Stomach (tissue), 9 donors: ENCODE results near the gene NPAS3. TPM values are rescaled to one million over a fixed set of nuclear protein-coding genes. Genes with fewer than 3 reads are reported as not detected.

Experiments
- DNase-seq, 2 donors: peaks; one replicate each; pipeline versions ENCODE4 v3.0.0 to v3.0.0-alpha.2; 2013 to 2019
- H3K27ac ChIP-seq, 5 donors: fragments of 200-600 bp in 4 of 5; sonication (generic) in 4 of 5; one replicate each; pipeline ENCODE4 v1.5.1; 2013 to 2019; ENCODE audit warnings: mild to moderate bottlenecking in 1 of 5, moderate library complexity in 1 of 5
- H3K27me3 ChIP-seq, 3 donors: fragments of 200-600 bp; sonication (generic); one replicate each; pipeline ENCODE4 v1.5.1; 2017 to 2019; ENCODE audit warnings: mixed run types in 1 of 3
- H3K36me3 ChIP-seq, 4 donors: fragments of 200-600 bp; sonication (generic); 1 replicate in 3 of 4; 2 replicates in 1 of 4; pipeline ENCODE4 v1.5.1; 2016 to 2019
- H3K4me1 ChIP-seq, 4 donors: fragments of 200-600 bp; sonication (generic); one replicate each; pipeline ENCODE4 v1.5.1; 2016 to 2019
- H3K4me3 ChIP-seq, 4 donors: fragments of 200-600 bp; sonication (generic) in 3 of 4; one replicate each; pipeline ENCODE4 v1.5.1; 2016 to 2019; ENCODE audit warnings: mild to moderate bottlenecking in 1 of 4
- H3K9me3 ChIP-seq, 4 donors: fragments of 200-600 bp; sonication (generic); one replicate each; pipeline ENCODE4 v1.5.1; 2016 to 2019
- EP300 ChIP-seq: sonication (generic); formaldehyde crosslinking; IDR thresholded peaks from one replicate; pipeline ENCODE4 v1.6.1; 2017; ENCODE audit warnings: antibody characterized with exemption
- POLR2A ChIP-seq, 4 donors: fragments of 450-650 bp; IDR thresholded peaks; one replicate each; pipeline ENCODE4 v1.6.1; 2016; ENCODE audit warnings: antibody characterized with exemption in 4 of 4, control low read depth in 2 of 4, mild to moderate bottlenecking in 1 of 4, moderate library complexity in 1 of 4
- POLR2AphosphoS5 ChIP-seq, 3 donors: sonication (generic); formaldehyde crosslinking; IDR thresholded peaks; one replicate each; pipeline ENCODE4 v1.6.1; 2016; ENCODE audit warnings: antibody characterized with exemption in 3 of 3
- WGBS, 5 donors: extraction: QIAGEN DNeasy Blood & Tissue Kit in 3 of 5; methylation state at CpG; one replicate each; pipeline versions ENCODE4 v1.1.5 to v1.1.7; 2013 to 2018; 5-methylcytosine and 5-hydroxymethylcytosine counted together
- intact Hi-C: fragments of 100-400 bp; cut with DNase I; formaldehyde crosslinking; loops from one replicate; pipeline ENCODE4 v1.15.1; 2023; ENCODE audit warnings: low total_unique reads
- polyA plus RNA-seq, 3 donors: library from polyadenylated mRNA; stranded (reverse); fragments of 200-250 nt; gene quantifications; one replicate each; pipeline ENCODE4 v1.2.3, GENCODE V29; 2013
- total RNA-seq, 5 donors: library from RNA; depleted of rRNA; stranded (reverse); fragments of >200 nt; gene quantifications; one replicate each; pipeline versions ENCODE4 v1.1.0 to v1.2.3, GENCODE V29; 2014 to 2016
- TF ChIP-seq, protein P1 (sequence below), 7 experiments: fragments of 450-650 bp in 4 of 7; fragments of 200-600 bp in 3 of 7; sonication (generic) in 3 of 7; IDR thresholded peaks; one replicate each; pipeline ENCODE4 v1.5.1; 2016 to 2019; ENCODE audit warnings: antibody characterized with exemption in 7 of 7, control low read depth in 2 of 7, mild to moderate bottlenecking in 1 of 7
- donor health status: healthy with polysubstance abuse.
- donor health status: Bipolar disorder and iron deficiency.
- donor health status: healthy.

NPAS3 gene
- total and polyA plus RNA-seq, 8 donors, result under 0.01 to 7.9 (median 0.76) TPM; not detected in 1

DNA sequence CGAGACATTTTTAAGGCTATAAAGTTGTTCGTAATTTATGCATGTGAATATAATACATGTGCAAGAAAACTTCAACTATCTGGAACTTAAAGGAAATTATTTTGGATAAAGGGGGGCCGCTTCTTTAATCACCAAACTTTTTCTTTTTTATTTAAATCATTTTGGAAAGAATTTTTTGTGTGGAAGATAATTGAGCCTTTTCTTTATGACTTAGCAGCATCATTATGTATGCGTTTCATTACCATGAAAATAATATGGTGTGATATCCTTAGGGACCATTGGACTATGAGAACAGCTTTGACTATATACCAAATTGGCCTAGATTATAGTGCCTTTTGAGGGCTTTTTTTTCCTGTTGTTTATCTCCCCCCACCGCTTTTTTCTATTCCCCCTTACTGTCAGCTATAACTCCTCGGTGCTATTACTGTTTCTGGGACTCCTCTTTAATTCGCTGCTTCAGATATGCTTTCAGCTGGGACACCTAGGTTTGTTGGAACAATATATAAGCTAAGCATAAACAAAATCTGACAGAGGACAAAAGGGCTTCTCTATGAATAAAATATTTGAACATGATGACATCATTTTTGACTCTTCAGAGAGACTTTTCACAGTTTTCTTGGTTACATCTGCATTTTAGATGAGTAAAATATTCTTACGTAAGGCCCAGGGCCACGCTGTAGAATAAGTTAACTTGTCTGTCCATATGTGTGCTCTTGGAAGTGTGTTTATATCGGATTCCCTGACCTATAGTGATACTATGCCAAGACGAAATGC lies 392.7 kb downstream of the NPAS3 start:
- WGBS, 5 donors, result 87 to 94% (median 94%) methylated on average over 11 of the region's 11 CpGs
- H3K27ac ChIP-seq, result no peak overlapping the region
- intact Hi-C loops, result no loop called here
- TF ChIP-seq POLR2A (IDR thresholded peaks at IDR 0.05) (no peak), POLR2AphosphoS5 (IDR thresholded peaks at IDR 0.05) (no peak), EP300 (no peak)
- TF ChIP-seq, protein P1, sequence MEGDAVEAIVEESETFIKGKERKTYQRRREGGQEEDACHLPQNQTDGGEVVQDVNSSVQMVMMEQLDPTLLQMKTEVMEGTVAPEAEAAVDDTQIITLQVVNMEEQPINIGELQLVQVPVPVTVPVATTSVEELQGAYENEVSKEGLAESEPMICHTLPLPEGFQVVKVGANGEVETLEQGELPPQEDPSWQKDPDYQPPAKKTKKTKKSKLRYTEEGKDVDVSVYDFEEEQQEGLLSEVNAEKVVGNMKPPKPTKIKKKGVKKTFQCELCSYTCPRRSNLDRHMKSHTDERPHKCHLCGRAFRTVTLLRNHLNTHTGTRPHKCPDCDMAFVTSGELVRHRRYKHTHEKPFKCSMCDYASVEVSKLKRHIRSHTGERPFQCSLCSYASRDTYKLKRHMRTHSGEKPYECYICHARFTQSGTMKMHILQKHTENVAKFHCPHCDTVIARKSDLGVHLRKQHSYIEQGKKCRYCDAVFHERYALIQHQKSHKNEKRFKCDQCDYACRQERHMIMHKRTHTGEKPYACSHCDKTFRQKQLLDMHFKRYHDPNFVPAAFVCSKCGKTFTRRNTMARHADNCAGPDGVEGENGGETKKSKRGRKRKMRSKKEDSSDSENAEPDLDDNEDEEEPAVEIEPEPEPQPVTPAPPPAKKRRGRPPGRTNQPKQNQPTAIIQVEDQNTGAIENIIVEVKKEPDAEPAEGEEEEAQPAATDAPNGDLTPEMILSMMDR (IDR thresholded peaks at IDR 0.05), result no peak
- no peaks in the 10 kb centered on the region for H3K4me1 ChIP-seq
- peaks cover 0 to 9% (median 3%) of the 10 kb centered on the region in 4 donors for H3K9me3 ChIP-seq
- H3K4me3 ChIP-seq, result no peak overlapping the region
- no peaks in the 10 kb centered on the region for H3K36me3 ChIP-seq
- no peak for DNase-seq
- H3K27me3 ChIP-seq, result no peaks in the 10 kb centered on the region

DNA sequence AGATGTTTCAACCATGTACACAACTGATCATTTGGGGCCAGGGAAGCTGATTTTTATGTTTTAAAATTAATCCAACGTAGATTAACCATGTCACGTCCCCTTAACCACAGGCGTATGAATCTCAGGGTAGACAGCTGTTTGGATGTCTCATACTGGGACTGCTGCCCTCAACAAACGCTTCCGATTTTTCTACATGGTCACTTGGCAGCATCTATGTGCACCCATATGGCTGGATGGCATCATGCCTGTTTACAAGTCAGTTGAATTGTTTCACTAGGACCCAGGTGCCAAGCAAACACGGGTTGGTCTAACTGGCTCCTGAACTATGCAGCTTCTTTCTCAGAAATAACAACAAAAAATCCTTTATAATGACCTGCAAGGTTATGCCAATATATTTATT lies 393.8 kb downstream of the NPAS3 start:
- peaks cover 0 to 18% (median 11%) of the 10 kb centered on the region in 4 donors for H3K9me3 ChIP-seq
- H3K27me3 ChIP-seq, result no peaks in the 10 kb centered on the region
- no peak for DNase-seq
- H3K4me3 ChIP-seq, result no peak overlapping the region
- 56 to 74% (median 60%) methylated on average over 6 of the region's 6 CpGs for WGBS, 5 donors
- H3K4me1 ChIP-seq, result no peaks in the 10 kb centered on the region
- intact Hi-C loops, result no loop called here
- no peaks in the 10 kb centered on the region for H3K36me3 ChIP-seq
- no peak overlapping the region for H3K27ac ChIP-seq
- TF ChIP-seq EP300 (no peak), POLR2A (IDR thresholded peaks at IDR 0.05) (no peak), POLR2AphosphoS5 (IDR thresholded peaks at IDR 0.05) (no peak)
- TF ChIP-seq, protein P1 (IDR thresholded peaks at IDR 0.05), result no peak

DNA sequence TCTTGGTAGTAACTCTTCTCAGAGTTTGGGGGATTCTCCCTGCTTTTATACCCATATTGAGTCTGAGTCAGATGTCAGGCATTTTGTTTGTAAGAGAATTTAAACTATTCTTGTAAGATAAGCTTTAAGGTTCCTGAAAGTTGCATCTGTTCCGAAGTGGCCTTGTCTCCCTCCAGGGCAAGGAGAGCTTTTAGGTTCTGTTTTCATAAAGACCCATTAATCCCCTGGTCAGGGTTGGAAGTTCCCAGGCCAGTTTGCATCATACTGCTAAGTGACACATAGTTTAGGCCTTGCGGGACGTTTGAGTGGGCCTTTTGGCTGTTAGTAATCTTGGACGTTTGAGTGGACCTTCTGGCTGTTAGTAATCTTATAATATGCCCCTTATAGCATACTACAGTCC lies 396.7 kb downstream of the NPAS3 start:
- 66 to 75% (median 67%) methylated on average over 4 of the region's 4 CpGs for WGBS, 5 donors
- intact Hi-C loops, result no loop called here
- H3K9me3 ChIP-seq, result peaks cover 0 to 18% (median 11%) of the 10 kb centered on the region in 4 donors

DNA sequence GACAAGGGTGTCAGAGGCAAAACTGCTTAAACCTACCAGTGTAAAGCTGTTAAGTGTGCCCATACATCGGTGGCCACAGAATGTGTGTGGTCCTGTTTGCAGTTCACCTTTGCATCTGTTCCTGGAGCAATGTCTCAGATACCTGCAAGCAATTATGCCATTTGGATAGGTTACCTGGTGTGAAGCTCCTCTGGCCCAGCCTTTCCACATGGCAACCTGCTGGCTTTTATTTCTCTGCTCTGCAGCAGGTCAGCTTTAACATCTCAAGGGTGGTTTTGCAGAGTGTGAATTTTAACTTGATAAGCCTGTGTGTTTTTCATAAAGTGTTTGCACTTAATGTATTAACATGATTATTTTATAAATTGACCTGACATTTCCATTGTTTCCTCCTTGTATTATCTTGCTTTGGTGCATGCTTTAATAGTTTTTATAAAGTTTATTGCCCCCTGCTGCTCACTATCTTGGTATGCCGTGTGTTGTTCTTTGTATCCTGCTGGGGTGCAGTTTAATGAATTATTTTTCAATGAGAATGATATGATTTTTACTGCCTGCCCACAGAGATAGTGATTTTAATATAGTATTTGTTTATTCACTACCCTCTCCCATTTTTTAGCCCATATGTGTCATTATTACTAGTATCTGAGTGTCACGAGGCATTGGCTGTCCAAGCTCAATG lies 403.8 kb downstream of the NPAS3 start:
- no peaks in the 10 kb centered on the region for H3K36me3 ChIP-seq
- H3K9me3 ChIP-seq, result peaks cover 0 to 1% (median 0%) of the 10 kb centered on the region in 4 donors
- H3K4me3 ChIP-seq, result no peak overlapping the region
- no peaks in the 10 kb centered on the region for H3K27me3 ChIP-seq
- H3K27ac ChIP-seq, result no peak overlapping the region
- no peak for TF ChIP-seq EP300
- no peak for TF ChIP-seq POLR2A (IDR thresholded peaks at IDR 0.05)
- no peak for TF ChIP-seq POLR2AphosphoS5 (IDR thresholded peaks at IDR 0.05)
- TF ChIP-seq, protein P1 (IDR thresholded peaks at IDR 0.05), result no peak
- 36 to 59% (median 46%) methylated on average over 3 of the region's 3 CpGs for WGBS, 5 donors
- intact Hi-C loops, result no loop called here
- H3K4me1 ChIP-seq, result peaks cover 0 to 9% (median 0%) of the 10 kb centered on the region in 4 donors
- DNase-seq, result no peak

More for the DNA sequence above, 396.7 kb downstream of the NPAS3 start:
- TF ChIP-seq POLR2A (IDR thresholded peaks at IDR 0.05), result no peak
- TF ChIP-seq EP300, result no peak
- TF ChIP-seq, protein P1 (IDR thresholded peaks at IDR 0.05), result no peak
- TF ChIP-seq POLR2AphosphoS5 (IDR thresholded peaks at IDR 0.05), result no peak
- Histone ChIP-seq H3K27me3 (no peaks in the 10 kb centered on the region), H3K4me1 (no peaks in the 10 kb centered on the region), H3K27ac (no peak overlapping the region), H3K4me3 (no peak overlapping the region), H3K36me3 (no peaks in the 10 kb centered on the region)
- no peak for DNase-seq
